GM21717 (cell line): Measurements from ENCODE around the gene LMAN2L.

Experiments used
- ATAC-seq: cut with Tn5 transposase; IDR thresholded peaks from one replicate; pipeline ENCODE4 v1.9.1; 2021; ENCODE audit warnings: mild to moderate bottlenecking, moderate library complexity; ENCODE audit not compliant: unreplicated experiment

LMAN2L gene

GRCh38 chr2:96710985-96711384, 28.9 kb downstream of the LMAN2L start:
- no peak for ATAC-seq

- ATAC-seq, result no peak
Measured at GRCh38 chr2:96703021-96703751, 36.7 kb downstream of the LMAN2L start.

GRCh38 chr2:96702098-96702785, 37.6 kb downstream of the LMAN2L start:
- no peak for ATAC-seq

GRCh38 chr2:96701636-96702035, 38.2 kb downstream of the LMAN2L start:
- no peak for ATAC-seq

- ATAC-seq, result no peak
Measured at GRCh38 chr2:96700086-96700485, 39.8 kb downstream of the LMAN2L start.

- no peak for ATAC-seq
Measured at GRCh38 chr2:96699621-96700020, 40.2 kb downstream of the LMAN2L start.

- ATAC-seq, result no peak
Measured at GRCh38 chr2:96699021-96699420, 40.8 kb downstream of the LMAN2L start.

- ATAC-seq, result no peak
Measured at GRCh38 chr2:96698221-96698861, 41.5 kb downstream of the LMAN2L start.

GRCh38 chr2:96697476-96697875, 42.4 kb downstream of the LMAN2L start:
- ATAC-seq, result no peak

- no peak for ATAC-seq
Measured at GRCh38 chr2:96695602-96696001, 44.3 kb downstream of the LMAN2L start.

GRCh38 chr2:96694816-96695455, 44.9 kb downstream of the LMAN2L start:
- no peak for ATAC-seq

- no peak for ATAC-seq
Measured at GRCh38 chr2:96694279-96694678, 45.6 kb downstream of the LMAN2L start.

GRCh38 chr2:96693286-96694200, 46.3 kb downstream of the LMAN2L start:
- ATAC-seq, result no peak

GRCh38 chr2:96692094-96692971, 47.5 kb downstream of the LMAN2L start:
- no peak for ATAC-seq

GRCh38 chr2:96691022-96691612, 48.7 kb downstream of the LMAN2L start:
- ATAC-seq, result no peak

GRCh38 chr2:96690306-96691021, 49.4 kb downstream of the LMAN2L start:
- ATAC-seq, result no peak

- ATAC-seq, result no peak
Measured at GRCh38 chr2:96689431-96689991, 50.4 kb downstream of the LMAN2L start.
